Kidney (tissue), 14 donors: ENCODE data around the gene VSX2. TPM values are rescaled to one million over a fixed set of nuclear protein-coding genes. Genes with fewer than 3 reads are reported as not detected.

ENCODE experiments used
- DNase-seq, 5 donors: peaks; one replicate each; pipeline ENCODE4 v3.0.0-alpha.2; 2013 to 2020
- FAIRE-seq: peaks from 2 replicates; lab custom pipeline; 2012; peaks lifted over from hg19 to GRCh38; lab: Jason Lieb, UNC
- H3K27ac ChIP-seq, 2 donors: one replicate each; pipeline ENCODE4 v1.7.0; 2013; ENCODE audit warnings: low read depth in 2 of 2, low read length in 2 of 2, inconsistent platforms in 1 of 2
- H3K27me3 ChIP-seq: one replicate; pipeline ENCODE4 v1.7.1; 2013; ENCODE audit warnings: low read length, inconsistent platforms; ENCODE audit not compliant: control insufficient read depth, insufficient read depth
- H3K36me3 ChIP-seq, 3 donors: one replicate each; pipeline versions ENCODE4 v1.7.0 to v1.7.1; 2013; ENCODE audit warnings: low read length in 3 of 3, control low read depth in 1 of 3, inconsistent platforms in 1 of 3; ENCODE audit not compliant: insufficient read depth in 3 of 3, control insufficient read depth in 2 of 3
- H3K4me1 ChIP-seq, 3 donors: one replicate each; pipeline versions ENCODE4 v1.7.0 to v1.7.1; 2013; ENCODE audit warnings: low read length in 3 of 3, inconsistent platforms in 1 of 3, low read depth in 1 of 3; ENCODE audit not compliant: control insufficient read depth in 2 of 3, insufficient read depth in 2 of 3
- H3K4me3 ChIP-seq, 3 donors: one replicate each; pipeline versions ENCODE4 v1.7.0 to v1.8.1; 2013; ENCODE audit warnings: low read length in 3 of 3, control low read depth in 1 of 3, inconsistent platforms in 1 of 3
- H3K9ac ChIP-seq, 3 donors: one replicate each; pipeline versions ENCODE4 v1.7.0 to v1.7.1; 2013; ENCODE audit warnings: low read length in 3 of 3, control low read depth in 1 of 3, inconsistent platforms in 1 of 3
- H3K9me3 ChIP-seq, 3 donors: one replicate each; pipeline versions ENCODE4 v1.7.0 to v1.7.1; 2013; ENCODE audit warnings: low read length in 3 of 3, control low read depth in 1 of 3, inconsistent platforms in 1 of 3; ENCODE audit not compliant: control insufficient read depth in 2 of 3, insufficient read depth in 1 of 3
- intact Hi-C: fragments of 100-400 bp; cut with DNase I; formaldehyde crosslinking; loops from one replicate; pipeline ENCODE4 v1.11.1; 2022
- polyA plus RNA-seq: library from polyadenylated mRNA; stranded (reverse); fragments of 350-450 nt; fragmentation: Illumina TruSeq; extraction: RNeasy Lipid Tissue Mini Kit (QIAGEN cat#74804); gene quantifications from one replicate; pipeline ENCODE4 v1.2.3, GENCODE V29; 2014; ENCODE audit warnings: low read depth, low replicate concordance; ENCODE audit not compliant: insufficient read depth
- total RNA-seq: library from RNA; stranded (reverse); fragmentation: NEBNext Ultra II Directional; extraction: Animal tissue kit (Norgen Biotek cat#: 25700); gene quantifications from one replicate; pipeline ENCODE4 v1.2.1, GENCODE V29; 2021
- TF ChIP-seq, protein P1 (sequence below): IDR thresholded peaks from 3 replicates; pipeline ENCODE4 v1.5.1; 2012; ENCODE audit warnings: mild to moderate bottlenecking, moderate library complexity, borderline replicate concordance; ENCODE audit not compliant: insufficient read depth; ENCODE audit errors: extremely low read depth
- donor health status: control.
- donor health status: control.
- donor health status: control.
- donor health status: control.
- donor health status: control.
- donor health status: DM: yes; HTN: yes; CAD: no.
- donor health status: Normal renal cell carcinoma (clear cell type).

Gene VSX2
- total and polyA plus RNA-seq, 2 donors from 2014 or later: not detected

DNA sequence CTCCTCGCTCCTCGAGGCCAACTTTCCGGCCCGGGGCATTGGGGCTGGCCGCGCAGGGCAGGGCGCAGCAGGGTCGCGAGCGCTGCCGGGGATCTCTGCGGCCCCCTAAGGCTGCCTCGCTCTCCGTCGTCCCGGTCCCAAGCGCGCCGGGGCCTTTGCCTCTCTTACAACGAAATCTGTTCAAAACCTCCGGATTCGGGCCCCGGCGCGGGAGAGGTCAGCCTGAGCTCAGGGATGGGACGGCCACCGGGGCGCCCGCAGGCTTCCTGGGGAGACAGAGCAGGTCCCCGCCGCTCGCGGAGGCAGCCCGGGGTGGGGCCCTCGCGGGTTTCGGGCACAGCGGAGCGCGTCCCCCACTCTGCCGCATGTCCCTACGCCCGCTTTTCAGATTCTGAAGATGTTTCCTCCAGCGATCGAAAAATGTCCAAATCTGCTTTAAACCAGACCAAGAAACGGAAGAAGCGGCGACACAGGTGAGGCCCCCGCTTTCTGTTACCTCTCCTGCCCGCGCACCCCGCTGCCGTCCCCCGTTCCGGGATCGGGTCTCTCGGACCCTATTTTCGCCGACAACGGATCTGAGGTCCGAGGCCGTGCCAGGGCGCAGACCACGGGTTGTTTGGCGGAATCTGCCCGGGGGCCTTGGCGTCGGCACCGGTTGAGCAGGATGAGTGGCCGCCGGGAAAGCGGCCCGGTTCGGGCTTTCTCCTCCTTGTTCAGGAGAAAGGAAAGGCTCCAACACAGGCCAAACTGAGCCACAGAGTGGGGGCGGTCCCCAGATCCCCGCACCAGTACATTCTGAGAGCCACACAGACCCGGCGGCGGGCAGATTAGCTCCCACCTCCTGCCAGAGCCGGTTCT lies 1.8 kb downstream of the VSX2 start:
- Histone ChIP-seq H3K4me1 (peaks cover 0 to 8% (median 0%) of the 10 kb centered on the region in 3 donors), H3K27ac (no peak overlapping the region), H3K4me3 (peak overlapping the region in 1 of 3 donors; percentile 25), H3K9ac (no peak overlapping the region), H3K36me3 (no peaks in the 10 kb centered on the region), H3K9me3 (no peaks in the 10 kb centered on the region), H3K27me3 (peaks cover 45% of the 10 kb centered on the region)
- intact Hi-C loops: loop anchor here (10.0 kb wide), 1 partner anchor 126 kb away; no protein-coding TSS in a partner anchor
- FAIRE-seq (no peak), DNase-seq (peak in 4 of 5 donors; percentile 52 to 60 (median 56))
- TF ChIP-seq, protein P1, sequence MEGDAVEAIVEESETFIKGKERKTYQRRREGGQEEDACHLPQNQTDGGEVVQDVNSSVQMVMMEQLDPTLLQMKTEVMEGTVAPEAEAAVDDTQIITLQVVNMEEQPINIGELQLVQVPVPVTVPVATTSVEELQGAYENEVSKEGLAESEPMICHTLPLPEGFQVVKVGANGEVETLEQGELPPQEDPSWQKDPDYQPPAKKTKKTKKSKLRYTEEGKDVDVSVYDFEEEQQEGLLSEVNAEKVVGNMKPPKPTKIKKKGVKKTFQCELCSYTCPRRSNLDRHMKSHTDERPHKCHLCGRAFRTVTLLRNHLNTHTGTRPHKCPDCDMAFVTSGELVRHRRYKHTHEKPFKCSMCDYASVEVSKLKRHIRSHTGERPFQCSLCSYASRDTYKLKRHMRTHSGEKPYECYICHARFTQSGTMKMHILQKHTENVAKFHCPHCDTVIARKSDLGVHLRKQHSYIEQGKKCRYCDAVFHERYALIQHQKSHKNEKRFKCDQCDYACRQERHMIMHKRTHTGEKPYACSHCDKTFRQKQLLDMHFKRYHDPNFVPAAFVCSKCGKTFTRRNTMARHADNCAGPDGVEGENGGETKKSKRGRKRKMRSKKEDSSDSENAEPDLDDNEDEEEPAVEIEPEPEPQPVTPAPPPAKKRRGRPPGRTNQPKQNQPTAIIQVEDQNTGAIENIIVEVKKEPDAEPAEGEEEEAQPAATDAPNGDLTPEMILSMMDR: no peak

DNA sequence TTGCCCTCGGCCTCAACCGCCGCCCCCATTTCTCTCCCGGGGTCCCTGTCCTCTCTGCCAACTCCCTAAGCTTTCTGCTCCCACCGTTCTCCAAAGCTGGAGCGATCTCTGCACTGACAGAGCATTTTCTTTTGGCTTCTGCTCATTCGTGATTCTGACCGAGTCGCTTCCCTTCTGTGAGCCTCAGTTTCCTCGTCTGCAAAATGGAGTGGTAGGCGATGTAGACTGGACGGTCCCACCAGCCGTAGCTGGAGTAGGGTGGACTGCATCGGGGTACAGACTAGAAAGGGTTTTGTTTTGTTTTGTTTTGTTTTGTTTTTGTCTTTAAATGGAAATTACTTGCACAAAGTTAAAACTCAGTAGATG lies 2.4 kb downstream of the VSX2 start:
- intact Hi-C loops: loop anchor here (10.0 kb wide), 1 partner anchor 127 kb away; no protein-coding TSS in a partner anchor
- Histone ChIP-seq H3K9me3 (no peaks in the 10 kb centered on the region), H3K4me3 (no peak overlapping the region), H3K9ac (no peak overlapping the region), H3K27me3 (peaks cover 45% of the 10 kb centered on the region), H3K36me3 (no peaks in the 10 kb centered on the region), H3K4me1 (peaks cover 0 to 8% (median 0%) of the 10 kb centered on the region in 3 donors), H3K27ac (no peak overlapping the region)
- FAIRE-seq: no peak
- TF ChIP-seq, protein P1: no peak
- DNase-seq: peak in 1 of 5 donors; percentile 46

DNA sequence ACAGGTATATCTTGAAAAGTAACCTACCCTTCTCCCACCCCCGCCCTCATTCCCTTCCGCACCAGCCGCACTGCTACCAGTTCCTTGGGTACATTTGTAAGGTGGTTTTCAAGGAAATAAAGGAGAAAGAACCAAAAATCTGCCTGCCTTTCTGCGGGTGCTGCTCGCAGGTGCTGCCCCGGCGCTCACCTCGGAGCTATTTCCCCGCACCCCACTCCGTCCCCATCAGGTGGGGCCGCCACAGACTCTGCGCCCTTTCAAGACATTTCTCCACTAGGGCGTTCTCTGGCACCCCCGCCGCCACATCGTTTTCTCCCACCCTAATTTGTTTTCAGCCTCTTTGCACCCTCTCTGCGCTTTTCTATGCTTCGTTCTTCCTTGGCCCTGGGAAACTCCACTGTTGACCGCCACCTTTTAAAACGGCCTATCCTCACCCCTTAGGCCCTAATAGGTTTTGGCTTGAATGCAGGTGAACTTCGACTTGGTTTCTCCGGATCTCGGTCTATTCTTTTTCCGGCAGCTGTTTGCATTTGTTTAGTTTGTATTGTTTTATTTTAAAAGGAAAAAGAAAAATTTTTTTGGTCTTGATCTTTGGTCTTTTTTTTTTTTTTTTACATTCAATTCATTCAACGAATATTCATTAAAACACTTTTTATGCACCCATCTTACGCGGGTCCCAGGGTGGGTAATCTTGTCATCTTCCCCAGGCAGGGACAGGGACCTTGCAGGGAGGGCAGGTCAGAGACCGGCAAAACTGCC lies 3.0 kb downstream of the VSX2 start:
- Histone ChIP-seq H3K27ac (no peak overlapping the region), H3K27me3 (peaks cover 45% of the 10 kb centered on the region), H3K9me3 (no peaks in the 10 kb centered on the region), H3K4me1 (peaks cover 0 to 8% (median 0%) of the 10 kb centered on the region in 3 donors), H3K9ac (no peak overlapping the region), H3K4me3 (no peak overlapping the region), H3K36me3 (no peaks in the 10 kb centered on the region)
- intact Hi-C loops: loop anchor here (10.0 kb wide), 1 partner anchor 127 kb away; no protein-coding TSS in a partner anchor
- DNase-seq (peak in 2 of 5 donors; percentile 32 to 53), FAIRE-seq (no peak)
- TF ChIP-seq, protein P1: no peak
